ENCODE measurements around the gene FAM228B.

DNA sequence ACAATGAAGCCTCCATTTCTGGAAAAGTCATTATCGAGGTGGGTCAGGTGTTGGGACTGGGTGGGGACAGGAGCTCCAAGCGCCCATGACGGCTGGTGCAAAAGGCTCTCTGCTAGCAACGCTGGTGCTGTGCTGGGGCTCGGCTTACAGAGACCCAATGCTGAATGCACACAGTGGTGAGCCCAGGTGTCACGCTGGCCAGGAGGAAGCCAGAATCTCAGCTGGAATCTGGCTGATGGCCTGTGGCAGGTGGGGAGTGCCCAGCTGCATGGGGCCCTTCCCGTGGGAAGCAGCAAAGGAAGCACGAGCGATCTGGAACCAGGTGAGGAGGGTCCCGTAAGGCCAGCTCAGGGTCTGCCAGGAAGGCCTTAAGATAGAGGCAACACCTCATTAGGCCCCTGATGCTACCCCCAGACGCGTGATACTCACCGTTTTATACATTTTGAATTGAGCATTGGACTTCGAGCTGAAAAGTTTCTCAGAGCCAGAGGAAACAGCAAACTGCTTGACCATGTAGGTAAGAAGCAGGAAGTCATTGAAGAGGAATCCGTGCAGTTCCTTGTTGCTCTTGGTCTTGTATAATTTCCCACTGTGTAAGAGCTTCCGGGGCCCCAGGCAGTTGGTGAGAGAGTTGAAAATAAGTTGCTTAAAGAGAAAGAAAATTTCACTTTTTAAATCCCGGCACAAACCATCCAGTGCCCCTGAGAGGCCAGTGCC lies 86.3 kb downstream of the FAM228B start:
- TF ChIP-seq, protein P1, sequence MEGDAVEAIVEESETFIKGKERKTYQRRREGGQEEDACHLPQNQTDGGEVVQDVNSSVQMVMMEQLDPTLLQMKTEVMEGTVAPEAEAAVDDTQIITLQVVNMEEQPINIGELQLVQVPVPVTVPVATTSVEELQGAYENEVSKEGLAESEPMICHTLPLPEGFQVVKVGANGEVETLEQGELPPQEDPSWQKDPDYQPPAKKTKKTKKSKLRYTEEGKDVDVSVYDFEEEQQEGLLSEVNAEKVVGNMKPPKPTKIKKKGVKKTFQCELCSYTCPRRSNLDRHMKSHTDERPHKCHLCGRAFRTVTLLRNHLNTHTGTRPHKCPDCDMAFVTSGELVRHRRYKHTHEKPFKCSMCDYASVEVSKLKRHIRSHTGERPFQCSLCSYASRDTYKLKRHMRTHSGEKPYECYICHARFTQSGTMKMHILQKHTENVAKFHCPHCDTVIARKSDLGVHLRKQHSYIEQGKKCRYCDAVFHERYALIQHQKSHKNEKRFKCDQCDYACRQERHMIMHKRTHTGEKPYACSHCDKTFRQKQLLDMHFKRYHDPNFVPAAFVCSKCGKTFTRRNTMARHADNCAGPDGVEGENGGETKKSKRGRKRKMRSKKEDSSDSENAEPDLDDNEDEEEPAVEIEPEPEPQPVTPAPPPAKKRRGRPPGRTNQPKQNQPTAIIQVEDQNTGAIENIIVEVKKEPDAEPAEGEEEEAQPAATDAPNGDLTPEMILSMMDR (IDR thresholded peaks at IDR 0.05): no peak
- TF ChIP-seq EZH2 (IDR thresholded peaks at IDR 0.05; ENCODE audit: borderline replicate concordance, insufficient read depth, low read depth, low read length, poor library complexity, severe bottlenecking): no peak

Measured in B cell (primary cell).